ENCODE data around the gene GALK2.

The GALK2 gene

DNA sequence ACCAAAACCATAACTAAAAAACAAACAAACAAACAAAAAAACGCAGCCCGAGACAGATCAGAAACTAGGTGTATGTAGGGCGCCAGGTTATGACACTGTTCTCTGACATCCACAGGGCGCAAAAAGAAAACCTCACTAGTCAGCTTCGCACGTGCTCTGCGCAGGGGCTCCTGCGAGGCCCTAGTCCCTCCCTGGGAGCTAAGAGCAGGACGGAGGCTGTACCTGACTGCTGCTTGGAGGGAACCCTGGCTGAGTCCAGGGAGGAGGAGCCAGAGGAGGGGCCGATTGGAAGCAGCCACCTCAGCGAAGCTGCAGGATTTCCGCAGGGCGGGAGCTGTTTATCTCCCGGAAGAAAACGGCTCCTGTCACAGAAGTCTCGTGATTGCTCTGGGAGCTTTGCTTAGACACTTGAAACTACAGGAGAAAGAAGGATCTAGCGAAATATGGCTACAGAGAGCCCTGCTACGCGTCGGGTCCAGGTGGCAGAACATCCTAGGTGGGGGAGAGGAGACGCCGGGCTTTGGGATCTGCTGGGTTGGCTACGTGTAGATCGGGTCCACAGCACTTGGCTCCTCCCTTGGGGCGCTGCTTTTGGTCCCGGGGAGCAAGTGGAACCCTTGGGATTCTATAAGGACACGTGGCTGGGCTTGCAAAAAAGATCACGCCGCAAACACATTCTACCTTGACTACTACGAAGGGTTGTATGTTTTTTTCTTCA, at the start of gene GALK2:
Gene GALK2, plus strand, starts transcription at position 368 of the 718 bp plus-strand sequence. Its CDS starts 76 bp downstream, at position 444.
- peak; percentile 75 for DNase-seq

DNA sequence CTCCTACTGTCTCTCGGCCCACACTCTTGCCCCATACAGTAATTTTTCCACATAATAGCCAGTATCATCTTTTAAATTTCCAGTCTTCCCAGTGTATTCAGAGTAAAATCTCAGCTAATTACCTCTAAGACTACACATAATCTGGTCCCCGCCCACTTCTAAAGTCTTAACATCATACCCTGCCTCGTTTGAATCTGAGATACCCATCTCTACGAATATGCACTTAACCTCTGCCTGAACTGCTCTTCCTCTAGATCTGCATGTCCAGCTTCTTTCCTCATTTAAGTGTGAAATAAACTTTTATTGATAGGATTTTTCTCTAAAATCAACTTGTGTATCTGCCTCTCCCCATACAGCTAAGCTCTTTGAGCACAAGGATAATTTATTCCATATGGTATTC, 49.2 kb upstream of the GALK2 start:
- DNase-seq: no peak

GRCh38 chr15:49121901-49122300, 48.1 kb upstream of the GALK2 start:
- no peak for DNase-seq

DNA sequence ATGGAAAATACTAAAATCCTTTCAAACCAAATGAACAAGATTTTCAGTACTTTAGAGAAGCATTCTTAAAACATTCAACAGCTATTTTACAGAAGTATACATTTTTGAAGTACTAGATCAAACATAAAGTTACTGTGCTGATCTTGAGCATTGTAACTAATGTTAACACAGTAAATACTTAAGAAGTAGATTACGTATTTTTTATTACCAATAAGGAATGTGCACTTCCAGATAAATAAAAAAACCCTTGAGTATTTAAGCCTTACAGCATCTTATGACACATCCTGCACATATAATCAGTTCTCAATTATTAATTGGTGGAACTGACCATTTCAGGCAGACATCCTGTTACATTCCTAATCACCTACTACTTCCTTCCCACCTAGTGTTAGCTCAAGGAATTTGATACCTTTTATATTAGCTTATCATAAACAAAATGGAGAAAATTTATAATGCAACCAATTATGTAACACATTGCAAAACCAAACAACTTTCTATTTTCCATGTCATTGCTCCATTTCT, 47.4 kb upstream of the GALK2 start:
- DNase-seq: no peak

DNA sequence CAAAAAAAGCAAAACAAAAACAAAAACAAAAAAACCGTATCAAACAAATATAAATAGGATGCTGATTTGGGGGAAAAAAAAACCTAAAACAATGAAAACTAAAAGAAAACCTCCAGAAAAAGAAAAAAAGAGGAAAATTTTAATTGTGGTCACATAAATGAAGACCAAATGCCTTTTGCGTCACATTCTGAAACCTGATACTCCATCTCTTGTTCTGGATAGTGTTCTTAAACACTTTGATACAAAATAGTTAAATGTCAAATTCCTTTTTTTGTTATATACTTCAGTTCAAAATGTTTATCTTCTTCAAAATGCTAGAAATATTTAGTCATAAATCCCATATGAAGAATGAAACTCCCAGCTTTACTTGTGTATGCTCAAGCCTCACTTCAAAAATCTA, 45.7 kb upstream of the GALK2 start:
- DNase-seq: no peak

DNA sequence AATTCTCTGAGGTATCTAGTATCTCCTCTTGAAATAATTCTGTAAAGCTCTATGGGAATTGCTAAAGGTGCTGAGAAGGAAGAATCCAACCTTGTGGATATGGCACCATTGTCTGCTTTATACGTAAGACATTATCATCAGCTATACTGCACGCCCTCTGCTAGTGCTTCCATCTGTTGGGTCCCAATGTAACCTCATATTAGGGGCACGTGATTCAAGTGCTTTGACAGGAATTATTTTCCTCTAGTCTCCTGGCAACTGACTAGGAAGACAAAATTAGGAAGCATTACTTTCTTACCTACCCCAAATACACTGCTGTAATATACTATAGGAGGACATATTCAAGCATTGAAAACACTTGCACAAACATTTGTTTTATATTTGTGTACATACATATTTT, 38.6 kb upstream of the GALK2 start:
- no peak for DNase-seq

GRCh38 chr15:49134683-49135341, 35.2 kb upstream of the GALK2 start:
- DNase-seq: no peak

DNA sequence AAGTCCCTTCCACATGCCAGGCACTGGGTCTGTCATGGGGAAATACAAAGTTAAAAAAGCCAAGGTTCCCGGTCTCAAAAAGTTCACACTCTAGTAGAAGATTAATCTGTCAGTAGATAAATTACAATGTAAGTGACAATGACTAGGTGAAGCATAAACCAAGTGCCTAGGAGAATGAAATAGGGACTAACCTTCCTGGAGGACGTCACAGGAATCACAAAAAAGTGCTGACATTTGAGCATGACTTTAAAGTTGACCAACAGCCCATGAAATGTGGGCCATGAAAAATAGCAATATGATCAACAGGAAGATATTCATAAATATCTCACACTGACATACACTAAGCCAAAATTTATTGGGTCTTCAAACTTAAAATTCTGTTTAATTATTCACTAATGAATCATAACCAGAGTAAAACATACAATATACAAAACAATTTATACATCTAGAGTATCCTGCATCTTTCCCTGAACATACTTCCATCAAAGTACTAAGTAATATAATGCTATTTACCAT, 34.6 kb upstream of the GALK2 start:
- no peak for DNase-seq

DNA sequence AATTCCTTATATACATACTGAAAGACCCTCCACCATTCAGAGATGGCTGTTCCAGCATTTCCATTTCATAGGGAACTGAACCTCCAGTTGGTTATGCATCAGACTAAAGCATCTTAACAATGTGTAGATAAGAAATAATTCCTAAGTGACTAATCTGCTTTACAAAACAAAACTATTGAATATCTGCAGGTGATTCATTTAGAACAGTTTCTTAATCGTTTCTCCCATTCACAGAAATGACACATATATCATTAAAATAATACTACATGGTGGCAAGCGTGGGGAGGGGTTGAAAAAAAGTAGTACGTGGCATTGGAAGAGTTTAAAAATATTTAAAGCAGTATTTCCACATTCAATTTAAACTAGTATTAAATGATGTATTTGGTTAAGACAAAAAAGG, 34.1 kb upstream of the GALK2 start:
- DNase-seq: no peak

- DNase-seq: no peak
Observed at GRCh38 chr15:49137861-49138260, 32.2 kb upstream of the GALK2 start.

GRCh38 chr15:49145651-49146609, 24.1 kb upstream of the GALK2 start:
- no peak for DNase-seq

GRCh38 chr15:49148298-49148697, 21.7 kb upstream of the GALK2 start:
- no peak for DNase-seq

- no peak for DNase-seq
Observed at GRCh38 chr15:49148727-49149126, 21.3 kb upstream of the GALK2 start.

- no peak for DNase-seq
Observed at GRCh38 chr15:49151831-49152230, 18.2 kb upstream of the GALK2 start.

DNA sequence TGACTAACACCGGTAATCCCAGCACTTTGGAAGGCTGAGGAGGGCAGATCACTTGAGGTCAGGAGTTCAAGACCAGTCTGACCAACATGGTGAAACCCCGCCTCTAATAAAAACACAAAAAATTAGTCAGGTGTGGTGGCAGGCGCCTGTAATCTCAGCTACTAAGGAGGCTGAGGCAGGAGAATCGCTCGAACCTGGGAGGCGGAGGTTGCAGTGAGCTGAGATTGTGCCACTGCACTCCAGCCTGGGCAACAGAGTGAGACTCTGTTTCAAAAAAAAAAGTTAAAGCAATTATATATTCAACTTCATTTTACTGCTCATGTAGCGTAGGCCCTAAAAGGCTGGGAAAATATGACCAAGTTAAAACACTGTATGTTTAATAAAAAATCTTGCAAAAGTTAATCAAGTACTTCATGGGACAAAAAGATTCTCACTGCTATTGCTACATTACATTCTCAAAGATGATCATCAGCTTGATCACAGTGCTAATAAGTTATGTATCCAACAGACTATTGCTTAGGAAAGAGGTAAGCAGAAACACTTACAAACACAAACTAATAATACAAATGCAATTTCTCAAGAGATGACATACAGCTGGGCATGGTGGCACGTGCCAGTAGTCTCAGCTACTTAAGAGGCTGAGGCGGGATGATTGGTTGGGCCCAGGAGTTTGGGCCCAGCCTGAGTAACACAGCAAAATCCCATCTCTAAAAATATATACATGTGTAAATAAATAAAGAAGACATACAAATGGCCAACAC, 17.3 kb upstream of the GALK2 start:
- no peak for DNase-seq

- no peak for DNase-seq
Observed at GRCh38 chr15:49154359-49154758, 15.7 kb upstream of the GALK2 start.

DNA sequence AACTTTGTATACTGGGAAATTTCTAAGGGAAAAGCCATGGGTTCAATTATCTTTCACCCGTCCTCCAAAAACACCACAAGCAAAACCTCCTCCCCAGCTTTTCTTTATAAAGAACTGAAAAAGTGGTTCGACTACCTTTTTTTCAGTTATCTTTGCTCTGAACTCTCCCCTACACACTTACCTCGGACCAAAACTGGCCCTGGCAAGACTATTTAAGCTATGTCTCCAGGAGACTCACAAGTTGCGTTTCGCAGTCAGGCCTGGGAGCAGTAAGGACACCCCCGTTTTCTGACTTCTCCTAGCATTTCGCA, 15.3 kb upstream of the GALK2 start:
- no peak for DNase-seq

DNA sequence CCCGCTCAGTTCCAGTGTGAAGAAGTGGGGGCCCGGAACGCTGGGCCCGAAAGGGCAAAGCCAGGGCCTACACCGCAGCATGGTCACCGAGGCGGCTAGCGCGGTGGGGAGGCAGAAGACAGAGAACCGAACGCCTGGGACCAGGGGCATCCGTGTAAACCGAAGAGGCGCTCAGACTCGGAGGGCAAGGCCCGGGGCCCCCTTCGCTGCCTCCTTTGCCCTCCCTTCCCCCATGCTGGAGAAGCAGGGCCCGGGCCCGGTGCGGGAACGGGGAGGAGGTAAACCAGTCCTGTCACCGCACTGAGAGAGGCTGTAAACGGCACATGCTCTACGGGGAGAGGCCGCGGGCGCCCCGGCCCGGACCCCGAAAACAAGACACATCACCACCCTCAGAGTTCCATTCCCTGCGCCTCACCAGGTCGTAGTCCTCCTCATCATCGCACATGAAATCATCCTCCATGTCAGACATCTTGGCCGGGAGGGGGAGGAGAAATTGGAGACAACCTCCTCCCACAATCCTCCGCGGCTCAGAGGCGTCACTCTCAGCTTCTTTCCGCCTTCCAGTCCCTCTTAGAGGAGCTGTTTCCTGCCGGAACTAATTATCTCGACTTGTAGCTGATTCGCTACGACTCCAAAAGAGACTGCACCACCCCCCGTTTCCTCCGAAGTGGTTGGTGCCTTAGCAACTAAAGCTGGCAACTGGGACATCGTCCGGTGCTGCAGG, 14.8 kb upstream of the GALK2 start, which contains the start of gene COPS2:
Gene COPS2, minus strand, starts transcription at position 490 of the 724 bp plus-strand sequence. Its CDS starts 21 bp downstream, at position 469.
- peak; percentile 91 for DNase-seq

GRCh38 chr15:49155834-49156627, 14.0 kb upstream of the GALK2 start:
- DNase-seq: no peak

- DNase-seq: no peak
Observed at GRCh38 chr15:49163678-49164077, 6.4 kb upstream of the GALK2 start.

DNA sequence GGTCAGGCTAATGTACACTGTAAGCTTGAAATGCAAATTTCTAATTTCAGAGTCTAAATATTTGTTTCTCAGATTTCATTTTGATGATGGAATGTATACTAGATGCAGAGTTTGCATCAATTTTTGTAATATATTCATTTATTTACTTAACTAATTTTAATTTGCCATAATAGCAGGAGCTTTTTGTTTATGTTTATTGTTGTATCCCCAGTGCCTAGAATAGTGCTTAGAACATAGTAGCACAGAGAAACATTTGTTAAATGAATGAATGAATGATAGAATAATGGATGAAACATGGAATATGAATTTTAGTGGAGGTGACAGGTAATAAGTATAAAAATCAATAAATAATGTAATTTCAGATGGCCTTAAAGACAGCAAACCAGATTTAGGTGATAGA, 5.2 kb upstream of the GALK2 start:
- no peak for DNase-seq

All from activated effector memory CD4-positive, alpha-beta T cell treated with Interleukin-2 at 50 U/mL for 16 hours (primary cell).